GM12878 (cell line): ENCODE measurements around the gene CMTM2. TPM values are rescaled to one million over a fixed set of nuclear protein-coding genes. Genes with fewer than 3 reads are reported as not detected.

Experiments
- ATAC-seq: fragments of 200-7000 bp; cut with Tn5 transposase; 3 replicates; pipeline ENCODE4 v1.9.1; 2020; ENCODE audit warnings: mild to moderate bottlenecking, moderate library complexity
- BruUV-seq: library from RNA; stranded (reverse); fragments of 400-500 nt; replicated peaks from 2 replicates; lab custom pipeline; 2021; lab: Mats Ljungman, UMichigan
- CTCF ChIA-PET: fragments of 300-600 bp; sonication (Branson Sonifier 250); formaldehyde crosslinking; extraction: SDS; loops from one replicate; lab custom pipeline; 2021; ENCODE audit warnings: inconsistent platforms; lab: Yijun Ruan, JAX
- POLR2A ChIA-PET: fragments of 350-600 bp; formaldehyde crosslinking; extraction: SDS; loops from one replicate; lab custom pipeline; 2021; ENCODE audit warnings: inconsistent platforms; lab: Charles Lee
- RAD21 ChIA-PET: fragments of 300-600 bp; sonication (Branson Sonifier 250); formaldehyde crosslinking; loops from one replicate; lab custom pipeline; 2023; ENCODE audit warnings: antibody characterized with exemption; ENCODE audit not compliant: unreplicated experiment; lab: Charles Lee
- SMC1A ChIA-PET: fragments of 300-600 bp; sonication (Branson Sonifier 250); formaldehyde crosslinking; loops from one replicate; lab custom pipeline; 2023; ENCODE audit not compliant: unreplicated experiment, uncharacterized antibody; lab: Charles Lee
- DNase-seq: peaks from one replicate; pipeline ENCODE4 v3.0.0-alpha.2; 2011; ENCODE audit warnings: low read depth, low spot score
- FAIRE-seq: peaks from 3 replicates; lab custom pipeline; 2011; peaks lifted over from hg19 to GRCh38; lab: Jason Lieb, UNC
- H2AFZ ChIP-seq: 2 replicates; pipeline ENCODE4 v1.6.0; 2011; ENCODE audit warnings: low read depth, low read length, control low read depth; ENCODE audit not compliant: control insufficient read depth
- H3K27ac ChIP-seq: 2 replicates; pipeline ENCODE4 v1.5.1; 2011; ENCODE audit warnings: control low read depth; ENCODE audit not compliant: control insufficient read depth, insufficient read depth
- H3K27me3 ChIP-seq, 2 experiments: replicated peaks in 1 of 2; 2 replicates each; pipeline versions ENCODE4 v1.6.0 to v1.6.1; 2011; ENCODE audit warnings: low read length in 1 of 2; ENCODE audit not compliant: control insufficient read depth in 2 of 2, insufficient read depth in 2 of 2
- H3K36me3 ChIP-seq, 2 experiments: 2 replicates each; pipeline ENCODE4 v1.5.1; 2011; ENCODE audit warnings: low read length in 1 of 2; ENCODE audit not compliant: control insufficient read depth in 2 of 2, insufficient read depth in 2 of 2
- H3K4me1 ChIP-seq: 2 replicates; pipeline ENCODE4 v1.6.1; 2011; ENCODE audit warnings: mild to moderate bottlenecking, low read length, moderate library complexity, mixed read lengths; ENCODE audit not compliant: control insufficient read depth, insufficient read depth
- H3K4me2 ChIP-seq: 2 replicates; pipeline ENCODE4 v1.6.0; 2011; ENCODE audit warnings: control low read depth; ENCODE audit not compliant: control insufficient read depth, insufficient read depth
- H3K4me3 ChIP-seq: fragments of 200-600 bp; sonication (generic); 2 replicates; pipeline ENCODE4 v1.5.1; 2016
- H3K79me2 ChIP-seq: 2 replicates; pipeline ENCODE4 v1.6.0; 2011; ENCODE audit warnings: low read length; ENCODE audit not compliant: control insufficient read depth, insufficient read depth
- H3K9ac ChIP-seq: 2 replicates; pipeline ENCODE4 v1.8.0; 2011; ENCODE audit warnings: low read length, control low read depth, mixed read lengths; ENCODE audit not compliant: control insufficient read depth, insufficient read depth
- H3K9me3 ChIP-seq: replicated peaks from 3 replicates; pipeline ENCODE4 v1.5.1; 2011; ENCODE audit warnings: mild to moderate bottlenecking, low read length; ENCODE audit not compliant: control insufficient read depth, insufficient read depth
- H4K20me1 ChIP-seq: 2 replicates; pipeline ENCODE4 v1.6.0; 2011; ENCODE audit not compliant: control insufficient read depth, insufficient read depth
- BMI1 ChIP-seq: fragments of 450-650 bp; IDR thresholded peaks from 2 replicates; pipeline ENCODE4 v1.6.1; 2016; ENCODE audit warnings: mild to moderate bottlenecking, moderate library complexity, borderline replicate concordance
- CBX3 ChIP-seq: fragments of 200-600 bp; sonication (generic); IDR thresholded peaks from 2 replicates; pipeline ENCODE4 v1.6.1; 2016; ENCODE audit warnings: low read depth, borderline replicate concordance
- CREB1 ChIP-seq: IDR thresholded peaks from 2 replicates; pipeline ENCODE4 v1.6.1; 2012; ENCODE audit warnings: low read depth, mild to moderate bottlenecking, inconsistent platforms
- ETV6 ChIP-seq, 2 experiments: fragments of 450-650 bp in 1 of 2; IDR thresholded peaks in 1 of 2; conservative IDR thresholded peaks in 1 of 2; 2 replicates each; pipeline ENCODE4 v1.6.1; 2014; ENCODE audit warnings: antibody characterized with exemption in 1 of 2, borderline replicate concordance in 1 of 2, low read depth in 1 of 2, mild to moderate bottlenecking in 1 of 2, moderate library complexity in 1 of 2
- FOXM1 ChIP-seq: IDR thresholded peaks from 2 replicates; pipeline ENCODE4 v1.6.1; 2012; ENCODE audit warnings: low read depth, mild to moderate bottlenecking, inconsistent platforms, low read length, moderate library complexity
- IKZF1 ChIP-seq: fragments of 450-650 bp; conservative IDR thresholded peaks from 2 replicates; pipeline ENCODE4 v1.6.1; 2017; ENCODE audit warnings: antibody characterized with exemption, mild to moderate bottlenecking
- JUNB ChIP-seq: IDR thresholded peaks from 2 replicates; pipeline ENCODE4 v1.6.1; 2016; ENCODE audit warnings: antibody characterized with exemption, mild to moderate bottlenecking
- MEF2A ChIP-seq: IDR thresholded peaks from 2 replicates; pipeline ENCODE4 v1.6.1; 2011; ENCODE audit warnings: low read depth, mild to moderate bottlenecking, low read length, moderate library complexity; ENCODE audit not compliant: insufficient read depth
- NBN ChIP-seq: fragments of 450-650 bp; IDR thresholded peaks from 2 replicates; pipeline ENCODE4 v1.6.1; 2016
- NFYB ChIP-seq: IDR thresholded peaks from 2 replicates; pipeline ENCODE4 v1.6.1; 2011; ENCODE audit warnings: low read depth, mild to moderate bottlenecking, low read length, improper control_type of control experiment, moderate library complexity; ENCODE audit not compliant: insufficient read depth
- SUPT20H ChIP-seq: IDR thresholded peaks from 2 replicates; pipeline ENCODE4 v1.6.1; 2011; ENCODE audit warnings: low read depth, mild to moderate bottlenecking, low read length, moderate library complexity, borderline replicate concordance; ENCODE audit not compliant: control insufficient read depth
- TARDBP ChIP-seq: IDR thresholded peaks from 2 replicates; pipeline ENCODE4 v1.6.1; 2016; ENCODE audit warnings: borderline replicate concordance
- ZZZ3 ChIP-seq: IDR thresholded peaks from 2 replicates; pipeline ENCODE4 v1.6.1; 2011; ENCODE audit warnings: low read depth; ENCODE audit not compliant: control insufficient read depth, insufficient read length
- WGBS: methylation state at CpG from one replicate; pipeline ENCODE4 v1.1.6; 2016; ENCODE audit warnings: low lambda C conversion rate; ENCODE audit not compliant: insufficient replicate concordance, insufficient coverage; ENCODE audit errors: missing lambda C conversion rate; 5-methylcytosine and 5-hydroxymethylcytosine counted together
- in situ Hi-C: fragments of 300-500 bp; cut with MboI; formaldehyde crosslinking; loops from 9 replicates; pipeline ENCODE4 v1.14.3; 2018; ENCODE audit warnings: mixed read lengths
- intact Hi-C: fragments of 100-400 bp; cut with micrococcal nuclease; formaldehyde crosslinking; loops from one replicate; pipeline ENCODE4 v1.14.2; 2022; ENCODE audit not compliant: unreplicated experiment
- polyA plus RNA-seq, 11 experiments: library from polyadenylated mRNA; depleted of rRNA in 4 of 11; unstranded in 6 of 11; stranded (reverse) in 5 of 11; fragments of >200 nt; fragmentation: Nextera tagmentation in 4 of 11; fragmentation: Illumina TruSeq in 1 of 11; extraction: Ambion mirVana in 4 of 11; extraction: Trizol in 1 of 11; gene quantifications; 1 replicate in 1 of 11; 2 replicates in 10 of 11; pipeline versions ENCODE4 v1.2.1 to v1.2.3, GENCODE V29; 2011 to 2016; ENCODE audit warnings: inconsistent platforms in 2 of 11, missing spikeins in 2 of 11, low read depth in 1 of 11
- total RNA-seq, 4 experiments: library from RNA; depleted of rRNA in 3 of 4; stranded (reverse); fragments of >200 nt in 3 of 4; fragmentation: Illumina TruSeq in 1 of 4; extraction: Trizol in 1 of 4; gene quantifications; 2 replicates each; pipeline versions ENCODE4 v1.2.1 to v1.2.3, GENCODE V29; 2013 to 2021
- TF ChIP-seq, protein P1 (sequence below): fragments of 150-350 bp; IDR thresholded peaks from 2 replicates; pipeline ENCODE4 v1.6.1; 2014; ENCODE audit warnings: mild to moderate bottlenecking, low read depth, low read length
- TF ChIP-seq, protein P2 (sequence below), 3 experiments: IDR thresholded peaks in 2 of 3; conservative IDR thresholded peaks in 1 of 3; 2 replicates each; pipeline ENCODE4 v1.5.1; 2011; ENCODE audit warnings: low read depth in 3 of 3, low read length in 3 of 3, mild to moderate bottlenecking in 3 of 3, control low read depth in 2 of 3, moderate library complexity in 2 of 3, inconsistent platforms in 1 of 3, mixed read lengths in 1 of 3; ENCODE audit not compliant: control insufficient read depth in 2 of 3, insufficient read depth in 1 of 3; ENCODE audit errors: extremely low read depth in 1 of 3

CMTM2 gene
- total and polyA plus RNA-seq, 10 of the 15 experiments (the other 5 are each of a cell fraction or from before 2014, with no cell fraction given) = 0.26 to 0.34 TPM; not detected in 8

GRCh38 chr16:66619534-66620428, 40.5 kb downstream of the CMTM2 start (continued):
- TF ChIP-seq, protein P1, sequence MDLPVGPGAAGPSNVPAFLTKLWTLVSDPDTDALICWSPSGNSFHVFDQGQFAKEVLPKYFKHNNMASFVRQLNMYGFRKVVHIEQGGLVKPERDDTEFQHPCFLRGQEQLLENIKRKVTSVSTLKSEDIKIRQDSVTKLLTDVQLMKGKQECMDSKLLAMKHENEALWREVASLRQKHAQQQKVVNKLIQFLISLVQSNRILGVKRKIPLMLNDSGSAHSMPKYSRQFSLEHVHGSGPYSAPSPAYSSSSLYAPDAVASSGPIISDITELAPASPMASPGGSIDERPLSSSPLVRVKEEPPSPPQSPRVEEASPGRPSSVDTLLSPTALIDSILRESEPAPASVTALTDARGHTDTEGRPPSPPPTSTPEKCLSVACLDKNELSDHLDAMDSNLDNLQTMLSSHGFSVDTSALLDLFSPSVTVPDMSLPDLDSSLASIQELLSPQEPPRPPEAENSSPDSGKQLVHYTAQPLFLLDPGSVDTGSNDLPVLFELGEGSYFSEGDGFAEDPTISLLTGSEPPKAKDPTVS = no peak
- TF ChIP-seq CREB1 (peak; percentile 51; the same call in 1 of the 2 replicates), BMI1 (no peak), IKZF1 (0 out of 2 replicates have a peak, but pooled peaks have one; percentile 26), ZZZ3 (no peak), SUPT20H (no peak), JUNB (0 out of 2 replicates have a peak, but pooled peaks have one; percentile 30)

DNA sequence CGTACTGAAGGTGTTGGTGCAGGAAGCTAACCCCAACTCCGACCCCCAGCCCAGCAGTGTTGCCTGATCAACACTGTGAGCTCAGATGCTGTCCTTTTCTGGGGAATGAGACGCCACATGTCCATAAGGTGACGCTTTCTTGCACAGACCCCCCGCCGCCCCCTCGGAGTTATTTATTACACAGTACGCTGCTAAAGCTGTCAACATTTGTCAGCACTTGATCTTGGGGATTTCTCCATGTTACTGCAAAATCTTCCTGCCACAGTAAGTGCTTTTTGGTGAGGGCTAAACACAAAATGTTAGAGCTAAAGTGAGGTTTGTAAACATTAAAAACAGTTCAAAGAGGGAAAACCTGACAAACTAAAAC, 41.1 kb downstream of the CMTM2 start:
- POLR2A ChIA-PET = no interaction called here
- Histone ChIP-seq H2AFZ (no peak overlapping the region), H3K27me3 (peaks cover 0 to 4% of the 10 kb centered on the region in 2 experiments; a peak in 2 of 4 replicates), H3K27ac (no peak overlapping the region), H3K4me1 (no peaks in the 10 kb centered on the region), H3K36me3 (no peaks in the 10 kb centered on the region), H4K20me1 (no peaks in the 10 kb centered on the region), H3K79me2 (no peaks in the 10 kb centered on the region), H3K9ac (no peak overlapping the region), H3K4me3 (no peak overlapping the region), H3K4me2 (no peak overlapping the region), H3K9me3 (no peaks in the 10 kb centered on the region)
- intact Hi-C loops = no loop called here
- WGBS = 16% methylated on average over 8 of the region's 8 CpGs
- CTCF ChIA-PET = interaction anchor here (1.2 to 4.6 kb wide), 4 partner anchors 12 to 213 kb away, joined by 3 to 32 read pairs (median 3); partner anchors contain the start of gene CMTM3
- RAD21 ChIA-PET = interaction anchor here (0.5 kb wide), 2 partner anchors 43 to 407 kb away, joined by 3 read pairs; no protein-coding TSS in a partner anchor
- in situ Hi-C loops = no loop called here
- SMC1A ChIA-PET = interaction anchor here (0.9 kb wide), 1 partner anchor 12 kb away, joined by 3 read pairs; no protein-coding TSS in a partner anchor
- BruUV-seq = no TSS peak
- ATAC-seq (no peak), DNase-seq (no peak), FAIRE-seq (no peak)
- no peak for TF ChIP-seq MEF2A
- no peak for TF ChIP-seq NFYB
- TF ChIP-seq ETV6 (conservative IDR thresholded peaks at IDR 0.05 in 1 of 2, IDR thresholded peaks at IDR 0.05 in 1 of 2; ENCODE audit: borderline replicate concordance in 1 of 2, low read depth in 1 of 2) = no peak
- TF ChIP-seq, protein P2, sequence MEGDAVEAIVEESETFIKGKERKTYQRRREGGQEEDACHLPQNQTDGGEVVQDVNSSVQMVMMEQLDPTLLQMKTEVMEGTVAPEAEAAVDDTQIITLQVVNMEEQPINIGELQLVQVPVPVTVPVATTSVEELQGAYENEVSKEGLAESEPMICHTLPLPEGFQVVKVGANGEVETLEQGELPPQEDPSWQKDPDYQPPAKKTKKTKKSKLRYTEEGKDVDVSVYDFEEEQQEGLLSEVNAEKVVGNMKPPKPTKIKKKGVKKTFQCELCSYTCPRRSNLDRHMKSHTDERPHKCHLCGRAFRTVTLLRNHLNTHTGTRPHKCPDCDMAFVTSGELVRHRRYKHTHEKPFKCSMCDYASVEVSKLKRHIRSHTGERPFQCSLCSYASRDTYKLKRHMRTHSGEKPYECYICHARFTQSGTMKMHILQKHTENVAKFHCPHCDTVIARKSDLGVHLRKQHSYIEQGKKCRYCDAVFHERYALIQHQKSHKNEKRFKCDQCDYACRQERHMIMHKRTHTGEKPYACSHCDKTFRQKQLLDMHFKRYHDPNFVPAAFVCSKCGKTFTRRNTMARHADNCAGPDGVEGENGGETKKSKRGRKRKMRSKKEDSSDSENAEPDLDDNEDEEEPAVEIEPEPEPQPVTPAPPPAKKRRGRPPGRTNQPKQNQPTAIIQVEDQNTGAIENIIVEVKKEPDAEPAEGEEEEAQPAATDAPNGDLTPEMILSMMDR (IDR thresholded peaks at IDR 0.05 in 2 of 3, conservative IDR thresholded peaks at IDR 0.05 in 1 of 3; ENCODE audit: control insufficient read depth in 2 of 3, extremely low read depth in 1 of 3, insufficient read depth in 1 of 3, low read depth in 3 of 3, low read length in 3 of 3) = no peak
- no peak for TF ChIP-seq TARDBP
- TF ChIP-seq CBX3 = no peak
- TF ChIP-seq JUNB = no peak
- no peak for TF ChIP-seq FOXM1
- TF ChIP-seq NBN = no peak
